Measurements from ENCODE around the gene MAP1B. TPM values are rescaled to one million over a fixed set of nuclear protein-coding genes. Genes with fewer than 3 reads are reported as not detected.

MAP1B gene
- total and polyA plus RNA-seq, 9 of the 15 experiments (the other 6 are each of a cell fraction or from before 2014, with no cell fraction given) = 5.2 to 66.1 (median 17.3) TPM

DNA sequence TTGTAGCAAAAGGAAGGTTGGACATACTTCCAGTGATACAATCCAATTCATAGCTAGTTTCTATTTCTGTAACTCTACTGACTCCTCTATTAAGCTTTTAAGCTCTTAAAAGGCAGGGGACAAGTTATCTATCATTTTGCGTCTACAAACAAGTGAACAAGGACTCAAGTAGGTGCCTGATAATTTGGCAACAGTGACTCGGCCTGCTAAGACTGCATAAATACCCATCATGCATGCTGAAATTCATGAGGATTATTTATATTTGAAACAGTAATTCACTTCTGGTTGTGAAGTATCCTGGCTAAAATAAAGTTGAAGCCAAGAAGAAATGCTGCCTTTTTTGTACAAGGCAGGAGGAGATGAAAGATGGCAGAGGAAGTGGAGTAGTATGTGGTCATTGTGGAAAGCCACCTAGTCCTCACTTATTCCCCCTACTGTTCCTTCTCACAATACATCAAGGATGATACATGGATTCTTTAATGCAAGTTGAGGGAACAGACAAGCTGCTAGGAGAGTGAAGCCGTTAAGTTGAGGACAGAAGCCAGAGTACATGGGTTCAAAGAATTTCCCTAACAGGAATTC is 138.8 kb downstream of the MAP1B start (continued):
- TF ChIP-seq, protein P1, sequence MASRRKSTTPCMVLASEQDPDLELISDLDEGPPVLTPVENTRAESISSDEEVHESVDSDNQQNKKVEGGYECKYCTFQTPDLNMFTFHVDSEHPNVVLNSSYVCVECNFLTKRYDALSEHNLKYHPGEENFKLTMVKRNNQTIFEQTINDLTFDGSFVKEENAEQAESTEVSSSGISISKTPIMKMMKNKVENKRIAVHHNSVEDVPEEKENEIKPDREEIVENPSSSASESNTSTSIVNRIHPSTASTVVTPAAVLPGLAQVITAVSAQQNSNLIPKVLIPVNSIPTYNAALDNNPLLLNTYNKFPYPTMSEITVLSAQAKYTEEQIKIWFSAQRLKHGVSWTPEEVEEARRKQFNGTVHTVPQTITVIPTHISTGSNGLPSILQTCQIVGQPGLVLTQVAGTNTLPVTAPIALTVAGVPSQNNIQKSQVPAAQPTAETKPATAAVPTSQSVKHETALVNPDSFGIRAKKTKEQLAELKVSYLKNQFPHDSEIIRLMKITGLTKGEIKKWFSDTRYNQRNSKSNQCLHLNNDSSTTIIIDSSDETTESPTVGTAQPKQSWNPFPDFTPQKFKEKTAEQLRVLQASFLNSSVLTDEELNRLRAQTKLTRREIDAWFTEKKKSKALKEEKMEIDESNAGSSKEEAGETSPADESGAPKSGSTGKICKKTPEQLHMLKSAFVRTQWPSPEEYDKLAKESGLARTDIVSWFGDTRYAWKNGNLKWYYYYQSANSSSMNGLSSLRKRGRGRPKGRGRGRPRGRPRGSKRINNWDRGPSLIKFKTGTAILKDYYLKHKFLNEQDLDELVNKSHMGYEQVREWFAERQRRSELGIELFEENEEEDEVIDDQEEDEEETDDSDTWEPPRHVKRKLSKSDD (conservative IDR thresholded peaks at IDR 0.05; ENCODE audit: low read length) = no peak
- TF ChIP-seq CAMTA2 (CRISPR knock-in tag; conservative IDR thresholded peaks at IDR 0.05) (no peak), ZNF507 (tag; conservative IDR thresholded peaks at IDR 0.05) (no peak), ZC3H11A (IDR thresholded peaks at IDR 0.05; ENCODE audit: low read depth, low read length) (no peak), SPI1 (IDR thresholded peaks at IDR 0.05; ENCODE audit: borderline replicate concordance, low read depth, low read length) (peak; percentile 93), ZNF23 (CRISPR knock-in tag; IDR thresholded peaks at IDR 0.05) (no peak), ZNF778 (CRISPR knock-in tag; IDR thresholded peaks at IDR 0.05) (no peak), PML (IDR thresholded peaks at IDR 0.05; ENCODE audit: low read length) (no peak), NFE2L1 (tag; IDR thresholded peaks at IDR 0.05; ENCODE audit: borderline replicate concordance, low read depth) (no peak), ZNF316 (IDR thresholded peaks at IDR 0.05) (no peak), SUPT5H (IDR thresholded peaks at IDR 0.05) (no peak), HNRNPK (IDR thresholded peaks at IDR 0.05; ENCODE audit: low read depth, low read length, poor library complexity, severe bottlenecking) (no peak), CBX3 (IDR thresholded peaks at IDR 0.05; ENCODE audit: borderline replicate concordance in 1 of 2, low read length in 2 of 2) (0 out of 3 replicates have a peak, but pooled peaks of 1 of the 2 experiments have one; percentile 25), SMC3 (conservative IDR thresholded peaks at IDR 0.05; ENCODE audit: insufficient read depth, low read depth, low read length) (no peak), NFE2 (IDR thresholded peaks at IDR 0.05; ENCODE audit: low read depth) (peak; percentile 31; the same call in 1 of the 2 replicates)
- TF ChIP-seq, protein P2, sequence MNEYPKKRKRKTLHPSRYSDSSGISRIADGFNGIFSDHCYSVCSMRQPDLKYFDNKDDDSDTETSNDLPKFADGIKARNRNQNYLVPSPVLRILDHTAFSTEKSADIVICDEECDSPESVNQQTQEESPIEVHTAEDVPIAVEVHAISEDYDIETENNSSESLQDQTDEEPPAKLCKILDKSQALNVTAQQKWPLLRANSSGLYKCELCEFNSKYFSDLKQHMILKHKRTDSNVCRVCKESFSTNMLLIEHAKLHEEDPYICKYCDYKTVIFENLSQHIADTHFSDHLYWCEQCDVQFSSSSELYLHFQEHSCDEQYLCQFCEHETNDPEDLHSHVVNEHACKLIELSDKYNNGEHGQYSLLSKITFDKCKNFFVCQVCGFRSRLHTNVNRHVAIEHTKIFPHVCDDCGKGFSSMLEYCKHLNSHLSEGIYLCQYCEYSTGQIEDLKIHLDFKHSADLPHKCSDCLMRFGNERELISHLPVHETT (CRISPR knock-in tag; conservative IDR thresholded peaks at IDR 0.05 in 1 of 2, IDR thresholded peaks at IDR 0.05 in 1 of 2) = no peak
- TF ChIP-seq, protein P3, sequence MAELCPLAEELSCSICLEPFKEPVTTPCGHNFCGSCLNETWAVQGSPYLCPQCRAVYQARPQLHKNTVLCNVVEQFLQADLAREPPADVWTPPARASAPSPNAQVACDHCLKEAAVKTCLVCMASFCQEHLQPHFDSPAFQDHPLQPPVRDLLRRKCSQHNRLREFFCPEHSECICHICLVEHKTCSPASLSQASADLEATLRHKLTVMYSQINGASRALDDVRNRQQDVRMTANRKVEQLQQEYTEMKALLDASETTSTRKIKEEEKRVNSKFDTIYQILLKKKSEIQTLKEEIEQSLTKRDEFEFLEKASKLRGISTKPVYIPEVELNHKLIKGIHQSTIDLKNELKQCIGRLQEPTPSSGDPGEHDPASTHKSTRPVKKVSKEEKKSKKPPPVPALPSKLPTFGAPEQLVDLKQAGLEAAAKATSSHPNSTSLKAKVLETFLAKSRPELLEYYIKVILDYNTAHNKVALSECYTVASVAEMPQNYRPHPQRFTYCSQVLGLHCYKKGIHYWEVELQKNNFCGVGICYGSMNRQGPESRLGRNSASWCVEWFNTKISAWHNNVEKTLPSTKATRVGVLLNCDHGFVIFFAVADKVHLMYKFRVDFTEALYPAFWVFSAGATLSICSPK (IDR thresholded peaks at IDR 0.05; ENCODE audit: borderline replicate concordance) = no peak
- TF ChIP-seq, protein P4, sequence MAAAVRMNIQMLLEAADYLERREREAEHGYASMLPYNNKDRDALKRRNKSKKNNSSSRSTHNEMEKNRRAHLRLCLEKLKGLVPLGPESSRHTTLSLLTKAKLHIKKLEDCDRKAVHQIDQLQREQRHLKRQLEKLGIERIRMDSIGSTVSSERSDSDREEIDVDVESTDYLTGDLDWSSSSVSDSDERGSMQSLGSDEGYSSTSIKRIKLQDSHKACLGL (CRISPR knock-in tag; IDR thresholded peaks at IDR 0.05; ENCODE audit: borderline replicate concordance, poor library complexity, severe bottlenecking) = no peak
- TF ChIP-seq, protein P5, sequence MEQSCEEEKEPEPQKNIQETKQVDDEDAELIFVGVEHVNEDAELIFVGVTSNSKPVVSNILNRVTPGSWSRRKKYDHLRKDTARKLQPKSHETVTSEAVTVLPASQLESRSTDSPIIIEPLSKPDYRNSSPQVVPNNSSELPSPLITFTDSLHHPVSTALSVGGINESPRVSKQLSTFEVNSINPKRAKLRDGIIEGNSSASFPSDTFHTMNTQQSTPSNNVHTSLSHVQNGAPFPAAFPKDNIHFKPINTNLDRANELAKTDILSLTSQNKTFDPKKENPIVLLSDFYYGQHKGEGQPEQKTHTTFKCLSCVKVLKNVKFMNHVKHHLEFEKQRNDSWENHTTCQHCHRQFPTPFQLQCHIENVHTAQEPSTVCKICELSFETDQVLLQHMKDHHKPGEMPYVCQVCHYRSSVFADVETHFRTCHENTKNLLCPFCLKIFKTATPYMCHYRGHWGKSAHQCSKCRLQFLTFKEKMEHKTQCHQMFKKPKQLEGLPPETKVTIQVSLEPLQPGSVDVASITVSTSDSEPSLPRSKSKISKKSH (CRISPR knock-in tag; IDR thresholded peaks at IDR 0.05) = no peak
- TF ChIP-seq, protein P6, sequence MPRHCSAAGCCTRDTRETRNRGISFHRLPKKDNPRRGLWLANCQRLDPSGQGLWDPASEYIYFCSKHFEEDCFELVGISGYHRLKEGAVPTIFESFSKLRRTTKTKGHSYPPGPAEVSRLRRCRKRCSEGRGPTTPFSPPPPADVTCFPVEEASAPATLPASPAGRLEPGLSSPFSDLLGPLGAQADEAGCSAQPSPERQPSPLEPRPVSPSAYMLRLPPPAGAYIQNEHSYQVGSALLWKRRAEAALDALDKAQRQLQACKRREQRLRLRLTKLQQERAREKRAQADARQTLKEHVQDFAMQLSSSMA (CRISPR knock-in tag; IDR thresholded peaks at IDR 0.05) = no peak

Measured in K562 (cell line).